LNCaP clone FGC (cell line): ENCODE data around the gene CD40.

Source experiments
- DNase-seq: peaks from one replicate; pipeline ENCODE4 v3.0.0-alpha.2; 2011; ENCODE audit warnings: low read depth
- H3K4me3 ChIP-seq: 2 replicates; pipeline ENCODE4 v1.5.1; 2011; ENCODE audit warnings: mild to moderate bottlenecking, low read depth, low read length, control low read depth
- CTCF ChIP-seq: IDR thresholded peaks from 2 replicates; pipeline ENCODE4 v1.5.1; 2012; ENCODE audit warnings: mild to moderate bottlenecking; ENCODE audit not compliant: control insufficient read depth, insufficient read depth; ENCODE audit errors: extremely low read depth

Gene CD40

GRCh38 chr20:46117704-46118467 is at the start of gene CD40:
Gene CD40 (plus strand): TSS chr20:46118314. CDS start chr20:46118344, 30 bp downstream.
- no peak within 1 kb of the TSS for H3K4me3 ChIP-seq

GRCh38 chr20:46070215-46070900 is 47.8 kb upstream of the CD40 start:
- no peak overlapping the region for H3K4me3 ChIP-seq
- DNase-seq = no peak
- TF ChIP-seq CTCF = no peak

More at GRCh38 chr20:46117704-46118467, at the start of gene CD40:
- DNase-seq = no peak
- no peak for TF ChIP-seq CTCF

- no peak for TF ChIP-seq CTCF
- H3K4me3 ChIP-seq = no peak overlapping the region
- DNase-seq = no peak
Observed at GRCh38 chr20:46071573-46071972, 46.5 kb upstream of the CD40 start.

GRCh38 chr20:46073024-46073423 is 45.1 kb upstream of the CD40 start:
- H3K4me3 ChIP-seq = no peak overlapping the region
- no peak for TF ChIP-seq CTCF
- no peak for DNase-seq

GRCh38 chr20:46073443-46073842 is 44.7 kb upstream of the CD40 start:
- no peak for DNase-seq
- H3K4me3 ChIP-seq = no peak overlapping the region
- no peak for TF ChIP-seq CTCF

- H3K4me3 ChIP-seq = no peak overlapping the region
- TF ChIP-seq CTCF = no peak
- DNase-seq = no peak
Observed at GRCh38 chr20:46074006-46074405, 44.1 kb upstream of the CD40 start.

- TF ChIP-seq CTCF = no peak
- H3K4me3 ChIP-seq = no peak overlapping the region
- no peak for DNase-seq
Observed at GRCh38 chr20:46076806-46077205, 41.3 kb upstream of the CD40 start.
